Body of pancreas (tissue), 4 donors: ENCODE data around the gene SBK3. TPM values are rescaled to one million over a fixed set of nuclear protein-coding genes. Genes with fewer than 3 reads are reported as not detected.

Experiments used
- ATAC-seq: fragments of 150-250 bp; one replicate; pipeline ENCODE4 v1.9.1; 2016
- DNase-seq, 4 donors: peaks; one replicate each; pipeline ENCODE4 v3.0.0-alpha.2; 2019
- H3K27ac ChIP-seq, 4 donors: fragments of 200-600 bp; sonication (generic); 1 replicate in 3 of 4; 2 replicates in 1 of 4; pipeline versions ENCODE4 v1.5.1 to v1.6.1; 2016 to 2019; ENCODE audit warnings: mild to moderate bottlenecking in 1 of 4, mixed read lengths in 1 of 4, moderate library complexity in 1 of 4
- H3K27me3 ChIP-seq, 2 donors: fragments of 200-600 bp; sonication (generic); one replicate each; pipeline ENCODE4 v1.6.0; 2016; ENCODE audit warnings: mild to moderate bottlenecking in 1 of 2
- H3K36me3 ChIP-seq, 2 donors: fragments of 200-600 bp; sonication (generic); replicated peaks in 1 of 2; 2 replicates each; pipeline ENCODE4 v1.5.1; 2016; ENCODE audit warnings: low read depth in 2 of 2; ENCODE audit not compliant: insufficient read depth in 1 of 2
- H3K4me1 ChIP-seq: fragments of 200-600 bp; sonication (generic); one replicate; pipeline ENCODE4 v1.6.0; 2016
- H3K4me3 ChIP-seq, 2 donors: fragments of 200-600 bp; sonication (generic); 1 replicate in 1 of 2; 2 replicates in 1 of 2; pipeline ENCODE4 v1.5.1; 2016 to 2019
- H3K9me3 ChIP-seq, 3 donors: fragments of 200-600 bp; sonication (generic); 1 replicate in 2 of 3; 2 replicates in 1 of 3; pipeline ENCODE4 v1.5.1; 2016
- POLR2A ChIP-seq, 3 donors: fragments of 450-650 bp; IDR thresholded peaks; one replicate each; pipeline ENCODE4 v1.6.1; 2016; ENCODE audit warnings: antibody characterized with exemption in 3 of 3, mild to moderate bottlenecking in 2 of 3
- WGBS, 2 donors: methylation state at CpG; one replicate each; pipeline ENCODE4 v1.1.5; 2017; 5-methylcytosine and 5-hydroxymethylcytosine counted together
- intact Hi-C: fragments of 100-400 bp; cut with DNase I; formaldehyde crosslinking; loops from one replicate; pipeline ENCODE4 v1.15.1; 2023
- total RNA-seq, 2 donors: library from RNA; depleted of rRNA; stranded (reverse); fragments of >200 nt; gene quantifications; one replicate each; pipeline ENCODE4 v1.1.0, GENCODE V29; 2016
- TF ChIP-seq, protein P1 (sequence below), 7 experiments: fragments of 450-650 bp in 4 of 7; fragments of 200-600 bp in 3 of 7; sonication (generic) in 3 of 7; IDR thresholded peaks; one replicate each; pipeline ENCODE4 v1.5.1; 2016 to 2019; ENCODE audit warnings: antibody characterized with exemption in 7 of 7

Gene SBK3
- total RNA-seq, 2 donors from 2014 or later, result not detected

- DNase-seq, result peak in 1 of 4 donors; percentile 50
- Histone ChIP-seq H3K4me3 (peak overlapping the region; percentile 96), H3K4me1 (peaks cover 36% of the 10 kb centered on the region), H3K27me3 (no peaks in the 10 kb centered on the region), H3K9me3 (no peaks in the 10 kb centered on the region), H3K27ac (peak overlapping the region; percentile 71 to 95 (median 89)), H3K36me3 (no peaks in the 10 kb centered on the region)
- intact Hi-C loops, result no loop called here
- ATAC-seq, result peak; percentile 6
- TF ChIP-seq POLR2A (IDR thresholded peaks at IDR 0.05), result no peak
- TF ChIP-seq, protein P1, sequence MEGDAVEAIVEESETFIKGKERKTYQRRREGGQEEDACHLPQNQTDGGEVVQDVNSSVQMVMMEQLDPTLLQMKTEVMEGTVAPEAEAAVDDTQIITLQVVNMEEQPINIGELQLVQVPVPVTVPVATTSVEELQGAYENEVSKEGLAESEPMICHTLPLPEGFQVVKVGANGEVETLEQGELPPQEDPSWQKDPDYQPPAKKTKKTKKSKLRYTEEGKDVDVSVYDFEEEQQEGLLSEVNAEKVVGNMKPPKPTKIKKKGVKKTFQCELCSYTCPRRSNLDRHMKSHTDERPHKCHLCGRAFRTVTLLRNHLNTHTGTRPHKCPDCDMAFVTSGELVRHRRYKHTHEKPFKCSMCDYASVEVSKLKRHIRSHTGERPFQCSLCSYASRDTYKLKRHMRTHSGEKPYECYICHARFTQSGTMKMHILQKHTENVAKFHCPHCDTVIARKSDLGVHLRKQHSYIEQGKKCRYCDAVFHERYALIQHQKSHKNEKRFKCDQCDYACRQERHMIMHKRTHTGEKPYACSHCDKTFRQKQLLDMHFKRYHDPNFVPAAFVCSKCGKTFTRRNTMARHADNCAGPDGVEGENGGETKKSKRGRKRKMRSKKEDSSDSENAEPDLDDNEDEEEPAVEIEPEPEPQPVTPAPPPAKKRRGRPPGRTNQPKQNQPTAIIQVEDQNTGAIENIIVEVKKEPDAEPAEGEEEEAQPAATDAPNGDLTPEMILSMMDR (IDR thresholded peaks at IDR 0.05), result no peak
- WGBS, 2 donors, result 10 to 18% methylated on average over 11 to 12 of the region's 12 CpGs
Observed at GRCh38 chr19:55581145-55581822, 35.9 kb upstream of the SBK3 start.

DNA sequence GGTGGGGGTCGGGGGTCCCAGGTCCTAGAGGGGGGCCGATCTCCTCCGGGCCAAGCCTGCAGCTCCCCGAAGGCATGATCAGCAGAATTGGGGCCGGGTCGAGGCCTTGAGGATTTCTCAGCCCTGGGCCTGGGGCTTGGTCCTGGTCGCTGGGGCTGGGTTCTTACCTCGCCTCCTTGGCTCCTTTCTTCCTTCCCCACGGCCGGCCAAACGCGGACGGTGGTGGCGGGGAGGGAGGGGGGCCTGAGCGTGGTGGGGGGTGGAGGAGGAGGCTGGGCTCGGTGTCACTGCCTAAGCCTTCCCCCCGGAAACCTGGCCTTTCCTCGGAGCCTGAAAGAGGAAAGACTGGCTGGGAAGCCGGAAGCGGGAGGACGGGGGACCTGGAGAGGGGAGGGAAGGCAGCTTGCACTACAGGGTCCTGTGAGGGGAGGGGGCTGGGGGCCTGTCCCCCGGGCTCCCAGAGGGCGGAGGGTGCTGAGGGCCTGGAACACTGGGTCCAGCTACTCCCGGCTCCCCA, 35.3 kb upstream of the SBK3 start, which contains the start of gene ZNF579:
TSS of gene ZNF579 (minus strand) at position 221 of the 517 bp plus-strand sequence. CDS start 1,209 bp downstream, outside the sequence.
- Histone ChIP-seq H3K4me3 (peak within 1 kb of the TSS; percentile 96), H3K27me3 (no peaks in the 10 kb centered on the region), H3K4me1 (peaks cover 30% of the 10 kb centered on the region), H3K9me3 (no peaks in the 10 kb centered on the region), H3K36me3 (no peaks in the 10 kb centered on the region), H3K27ac (peak within 1 kb of the TSS; percentile 71 to 95 (median 89))
- DNase-seq (peak; percentile 88 to 90 (median 89)), ATAC-seq (peak; percentile 82)
- intact Hi-C loops, result no loop called here
- peak in 2 of 3 donors; percentile 29 to 45 for TF ChIP-seq POLR2A (IDR thresholded peaks at IDR 0.05)
- TF ChIP-seq, protein P1 (IDR thresholded peaks at IDR 0.05), result peak in 1 of 7 experiments; percentile 7
- WGBS, 2 donors, result 0 to 4% methylated on average over 5 to 24 of the region's 24 CpGs

- no peaks in the 10 kb centered on the region for H3K9me3 ChIP-seq
- no peak for TF ChIP-seq POLR2A (IDR thresholded peaks at IDR 0.05)
- TF ChIP-seq, protein P1 (IDR thresholded peaks at IDR 0.05), result no peak
- H3K27ac ChIP-seq, result peak overlapping the region; percentile 71 to 95 (median 89)
- 11 to 19% methylated on average over 13 to 20 of the region's 20 CpGs for WGBS, 2 donors
- DNase-seq (no peak), ATAC-seq (peak; percentile 3)
- H3K4me1 ChIP-seq, result peaks cover 27% of the 10 kb centered on the region
- no peaks in the 10 kb centered on the region for H3K27me3 ChIP-seq
- peak overlapping the region; percentile 96 for H3K4me3 ChIP-seq
- intact Hi-C loops, result no loop called here
- H3K36me3 ChIP-seq, result no peaks in the 10 kb centered on the region
Observed at GRCh38 chr19:55579766-55580621, 34.7 kb upstream of the SBK3 start.

- Histone ChIP-seq H3K36me3 (no peaks in the 10 kb centered on the region), H3K27me3 (no peaks in the 10 kb centered on the region), H3K9me3 (no peaks in the 10 kb centered on the region), H3K4me3 (no peak overlapping the region), H3K27ac (no peak overlapping the region), H3K4me1 (peaks cover 27% of the 10 kb centered on the region)
- ATAC-seq (no peak), DNase-seq (no peak)
- TF ChIP-seq POLR2A (IDR thresholded peaks at IDR 0.05), result no peak
- TF ChIP-seq, protein P1 (IDR thresholded peaks at IDR 0.05), result no peak
- intact Hi-C loops, result no loop called here
- WGBS, 2 donors, result 91 to 93% methylated on average over 45 to 75 of the region's 90 CpGs
Observed at GRCh38 chr19:55578761-55579747, 33.7 kb upstream of the SBK3 start.
